ENCODE results near the gene DTX4.

DNA sequence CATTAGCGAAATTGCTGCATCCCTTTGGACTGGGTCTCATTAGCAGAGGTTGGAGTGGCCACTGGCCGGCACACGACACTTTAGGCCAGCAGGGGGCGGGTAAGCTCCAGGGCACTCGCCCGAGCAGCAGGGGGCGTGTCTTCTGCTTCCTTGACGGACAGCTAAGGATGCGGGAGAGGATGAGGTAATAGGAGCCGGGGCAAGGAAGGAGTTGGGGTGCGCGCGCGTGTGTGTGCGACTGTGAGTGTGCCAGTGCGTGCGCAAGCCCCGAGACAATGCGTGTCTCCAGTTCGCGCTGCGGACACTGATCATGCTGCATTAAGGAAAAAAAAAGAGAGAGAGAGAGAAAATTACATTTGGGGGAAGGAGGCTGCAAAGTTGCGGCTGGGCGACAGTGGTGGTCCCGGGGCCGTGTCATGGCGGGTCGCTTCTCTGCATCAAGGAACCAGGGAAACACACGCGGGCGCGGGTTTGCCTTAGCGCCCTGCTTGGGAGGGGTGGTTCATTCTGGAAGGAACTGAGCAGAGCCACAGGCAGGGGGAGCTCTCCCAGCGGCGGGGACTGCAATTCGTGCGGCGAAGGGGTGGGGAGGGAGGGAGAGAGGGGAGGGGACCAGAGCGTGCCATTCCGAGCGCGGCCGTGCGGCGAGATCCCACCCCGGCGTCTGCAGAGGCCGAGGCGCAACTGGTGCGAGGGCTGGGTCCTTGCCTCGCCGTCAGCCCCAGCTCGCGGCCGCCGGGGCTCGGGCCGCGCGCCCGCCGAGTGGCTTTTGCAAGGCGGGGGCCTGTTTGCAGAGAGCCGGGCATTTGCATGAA lies at the start of gene DTX4:
- no peak for TF ChIP-seq POLR2A (IDR thresholded peaks at IDR 0.05)
- TF ChIP-seq, protein P1, sequence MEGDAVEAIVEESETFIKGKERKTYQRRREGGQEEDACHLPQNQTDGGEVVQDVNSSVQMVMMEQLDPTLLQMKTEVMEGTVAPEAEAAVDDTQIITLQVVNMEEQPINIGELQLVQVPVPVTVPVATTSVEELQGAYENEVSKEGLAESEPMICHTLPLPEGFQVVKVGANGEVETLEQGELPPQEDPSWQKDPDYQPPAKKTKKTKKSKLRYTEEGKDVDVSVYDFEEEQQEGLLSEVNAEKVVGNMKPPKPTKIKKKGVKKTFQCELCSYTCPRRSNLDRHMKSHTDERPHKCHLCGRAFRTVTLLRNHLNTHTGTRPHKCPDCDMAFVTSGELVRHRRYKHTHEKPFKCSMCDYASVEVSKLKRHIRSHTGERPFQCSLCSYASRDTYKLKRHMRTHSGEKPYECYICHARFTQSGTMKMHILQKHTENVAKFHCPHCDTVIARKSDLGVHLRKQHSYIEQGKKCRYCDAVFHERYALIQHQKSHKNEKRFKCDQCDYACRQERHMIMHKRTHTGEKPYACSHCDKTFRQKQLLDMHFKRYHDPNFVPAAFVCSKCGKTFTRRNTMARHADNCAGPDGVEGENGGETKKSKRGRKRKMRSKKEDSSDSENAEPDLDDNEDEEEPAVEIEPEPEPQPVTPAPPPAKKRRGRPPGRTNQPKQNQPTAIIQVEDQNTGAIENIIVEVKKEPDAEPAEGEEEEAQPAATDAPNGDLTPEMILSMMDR (IDR thresholded peaks at IDR 0.05): peak; percentile 83 to 97 (median 95)

Measured in testis (tissue), 2 donors.